Stromal cell of bone marrow (primary cell): ENCODE results near the gene STX11.
A peak's percentile ranks its signal among the peaks of the same experiment; 100 is the strongest.
"Not testable (repeated sequence)": the region's sequence is repeated elsewhere in the genome, so short reads cannot be mapped to it uniquely, and the experiment has no call there.

Source experiments
- DNase-seq: peaks from one replicate; pipeline ENCODE4 v3.0.0-alpha.2; 2012; ENCODE audit warnings: low read depth

STX11 gene

GRCh38 chr6:144177726-144178125, 27.4 kb downstream of the STX11 start:
- DNase-seq = no peak

- DNase-seq = no peak
Observed at GRCh38 chr6:144178323-144178722, 28.0 kb downstream of the STX11 start.

GRCh38 chr6:144179237-144179636, 28.9 kb downstream of the STX11 start:
- no peak for DNase-seq

GRCh38 chr6:144179828-144180227, 29.5 kb downstream of the STX11 start:
- DNase-seq = no peak

- not testable (repeated sequence) for DNase-seq
Observed at GRCh38 chr6:144180354-144180753, 30.0 kb downstream of the STX11 start.

GRCh38 chr6:144181639-144182038, 31.3 kb downstream of the STX11 start:
- DNase-seq = no peak

- not testable (repeated sequence) for DNase-seq
Observed at GRCh38 chr6:144184186-144184585, 33.9 kb downstream of the STX11 start.

GRCh38 chr6:144185133-144185836, 35.0 kb downstream of the STX11 start:
- DNase-seq = peak; percentile 9

GRCh38 chr6:144186817-144187625, 36.7 kb downstream of the STX11 start:
- no peak for DNase-seq

GRCh38 chr6:144189351-144189750, 39.0 kb downstream of the STX11 start:
- no peak for DNase-seq

GRCh38 chr6:144190080-144190479, 39.8 kb downstream of the STX11 start:
- DNase-seq = no peak

- peak; percentile 39 for DNase-seq
Observed at GRCh38 chr6:144190593-144190992, 40.3 kb downstream of the STX11 start.

GRCh38 chr6:144193181-144193580, 42.9 kb downstream of the STX11 start:
- DNase-seq = no peak

- DNase-seq = no peak
Observed at GRCh38 chr6:144194293-144194810, 44.0 kb downstream of the STX11 start.

- no peak for DNase-seq
Observed at GRCh38 chr6:144195671-144196270, 45.5 kb downstream of the STX11 start.

GRCh38 chr6:144197919-144198318, 47.6 kb downstream of the STX11 start:
- no peak for DNase-seq

- no peak for DNase-seq
Observed at GRCh38 chr6:144202879-144203468, 52.7 kb downstream of the STX11 start.

GRCh38 chr6:144211160-144211559, 60.8 kb downstream of the STX11 start:
- DNase-seq = no peak

GRCh38 chr6:144213315-144213714, 63.0 kb downstream of the STX11 start:
- DNase-seq = no peak

GRCh38 chr6:144214029-144214428, 63.7 kb downstream of the STX11 start:
- DNase-seq = no peak

- no peak for DNase-seq
Observed at GRCh38 chr6:144214622-144215401, 64.5 kb downstream of the STX11 start.
